GM12892 (cell line): ENCODE measurements around the gene NBDY.

ENCODE experiments used
- POLR2A ChIP-seq: IDR thresholded peaks from 2 replicates; pipeline ENCODE4 v1.6.1; 2011; ENCODE audit warnings: low read depth, low read length, control low read depth
- POLR2AphosphoS5 ChIP-seq: IDR thresholded peaks from 2 replicates; pipeline ENCODE4 v1.6.1; 2011; ENCODE audit warnings: low read depth, low read length, control low read depth

- TF ChIP-seq POLR2A (no peak), POLR2AphosphoS5 (no peak)
Measured at GRCh38 chrX:56800307-56800706, 71.3 kb downstream of the NBDY start.
